ENCODE data around the gene NAB1.

DNA sequence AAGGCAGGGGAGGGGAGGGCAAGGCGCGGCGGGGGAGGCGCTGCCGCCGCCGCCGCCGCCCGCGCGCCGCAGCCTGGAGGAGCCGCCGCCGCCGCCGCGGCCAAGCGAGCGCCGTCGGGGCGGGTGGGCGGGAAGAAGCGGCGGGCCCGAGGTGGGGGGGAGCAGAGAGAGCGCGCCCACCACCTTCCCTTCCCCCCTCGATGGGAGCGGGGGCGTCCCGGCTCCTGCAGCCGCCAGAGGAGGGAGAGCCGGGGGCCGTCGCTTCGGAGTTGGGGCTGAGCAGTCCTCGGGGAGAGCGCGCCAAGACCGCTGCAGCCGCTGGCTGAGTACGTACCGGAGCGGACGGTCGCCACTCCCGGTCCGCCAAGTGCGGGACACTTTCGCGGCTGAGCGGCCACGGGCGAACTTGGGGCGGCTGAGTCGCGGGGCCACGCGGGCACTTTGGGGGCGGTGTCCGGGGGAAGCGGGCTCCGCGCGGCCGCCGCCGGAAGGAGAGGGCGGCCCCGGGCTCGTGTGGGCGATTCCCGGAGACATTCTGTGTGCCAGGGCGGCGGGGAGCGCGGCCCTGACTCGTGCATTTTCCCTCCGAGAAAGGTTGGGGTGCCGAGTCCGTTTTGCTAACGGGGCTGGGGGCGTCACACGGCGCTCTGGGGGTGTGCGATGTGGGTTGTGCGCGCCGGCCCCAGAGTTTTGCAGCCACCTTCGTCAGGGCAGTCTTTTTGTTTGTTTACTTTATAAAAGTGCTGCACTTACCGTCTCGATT, at the start of gene NAB1:
- no peak for TF ChIP-seq CTCF (IDR thresholded peaks at IDR 0.05 in 4 of 5, conservative IDR thresholded peaks at IDR 0.05 in 1 of 5)
- TF ChIP-seq POLR2A (IDR thresholded peaks at IDR 0.05): no peak
